HepG2 (cell line): ENCODE data around the gene DOK7. TPM values are rescaled to one million over a fixed set of nuclear protein-coding genes. Genes with fewer than 3 reads are reported as not detected.

ENCODE experiments used
- ATAC-seq: fragments of 200-7000 bp; cut with Tn5 transposase; 3 replicates; pipeline ENCODE4 v1.9.1; 2020; ENCODE audit warnings: mild to moderate bottlenecking, moderate library complexity
- BruUV-seq: library from RNA; stranded (reverse); fragments of 400-500 nt; replicated peaks from 2 replicates; lab custom pipeline; 2021; lab: Mats Ljungman, UMichigan
- CTCF ChIA-PET: fragments of 300-600 bp; formaldehyde crosslinking; extraction: SDS; loops from one replicate; lab custom pipeline; 2021; ENCODE audit warnings: low total read pairs, inconsistent platforms, low intra/inter-chr PET ratio; lab: Yijun Ruan, JAX
- POLR2A ChIA-PET: fragments of 350-600 bp; sonication (Branson Sonifier 250); formaldehyde crosslinking; loops from one replicate; lab custom pipeline; 2020; ENCODE audit warnings: antibody characterized with exemption, inconsistent platforms; lab: Yijun Ruan, JAX
- DNase-seq: peaks from one replicate; pipeline ENCODE4 v3.0.0-alpha.2; 2015; ENCODE audit warnings: low spot score
- FAIRE-seq: peaks from 3 replicates; lab custom pipeline; 2011; peaks lifted over from hg19 to GRCh38; lab: Jason Lieb, UNC
- H2AFZ ChIP-seq: one replicate; pipeline ENCODE4 v1.6.1; 2011; ENCODE audit warnings: low read length, inconsistent platforms
- H3K27ac ChIP-seq: fragments of 300-600 bp; 3 replicates; pipeline ENCODE4 v1.8.0; 2011; ENCODE audit warnings: mixed run types, mild to moderate bottlenecking, mixed read lengths, low read length, inconsistent platforms; ENCODE audit not compliant: insufficient read depth; ENCODE audit errors: extremely low read length
- H3K27me3 ChIP-seq, 2 experiments: fragments of 200-600 bp in 1 of 2; 2 replicates in 1 of 2; 3 replicates in 1 of 2; pipeline versions ENCODE4 v1.6.0 to v1.8.0; 2011; ENCODE audit warnings: low read length in 2 of 2, mild to moderate bottlenecking in 2 of 2, moderate library complexity in 2 of 2, inconsistent platforms in 1 of 2; ENCODE audit not compliant: insufficient read depth in 2 of 2, control insufficient read depth in 1 of 2
- H3K36me3 ChIP-seq, 2 experiments: fragments of 200-600 bp in 1 of 2; replicated peaks in 1 of 2; 2 replicates in 1 of 2; 3 replicates in 1 of 2; pipeline versions ENCODE4 v1.5.1 to v1.8.0; 2011; ENCODE audit warnings: low read length in 2 of 2, inconsistent platforms in 1 of 2; ENCODE audit not compliant: insufficient read depth in 2 of 2, control insufficient read depth in 1 of 2
- H3K4me1 ChIP-seq: 2 replicates; pipeline ENCODE4 v1.5.1; 2012; ENCODE audit warnings: low read length, inconsistent platforms; ENCODE audit not compliant: insufficient read depth
- H3K4me2 ChIP-seq: 2 replicates; pipeline ENCODE4 v1.6.0; 2011; ENCODE audit warnings: low read depth, low read length, inconsistent platforms
- H3K4me3 ChIP-seq, 3 experiments: fragments of 200-600 bp in 1 of 3; sonication (generic), shearing (Covaris generic) in 1 of 3; replicated peaks in 1 of 3; 2 replicates each; pipeline ENCODE4 v1.5.1; 2011 to 2016; ENCODE audit warnings: low read length in 3 of 3, inconsistent platforms in 2 of 3, low read depth in 2 of 3, mild to moderate bottlenecking in 2 of 3, control low read depth in 1 of 3, mixed read lengths in 1 of 3; ENCODE audit not compliant: insufficient read depth in 1 of 3
- H3K79me2 ChIP-seq: one replicate; pipeline ENCODE4 v1.6.1; 2011; ENCODE audit warnings: low read length, inconsistent platforms; ENCODE audit not compliant: insufficient read depth
- H3K9ac ChIP-seq: 2 replicates; pipeline ENCODE4 v1.6.0; 2011; ENCODE audit warnings: mild to moderate bottlenecking, low read depth, low read length, inconsistent platforms; ENCODE audit not compliant: insufficient read depth
- H3K9me3 ChIP-seq: 2 replicates; pipeline ENCODE4 v1.5.1; 2012; ENCODE audit warnings: mild to moderate bottlenecking, low read length
- H4K20me1 ChIP-seq: 2 replicates; pipeline ENCODE4 v1.6.0; 2011; ENCODE audit warnings: inconsistent platforms, mild to moderate bottlenecking, low read length, moderate library complexity; ENCODE audit not compliant: insufficient read depth
- MAFF ChIP-seq: IDR thresholded peaks from 2 replicates; pipeline ENCODE4 v1.6.1; 2011; ENCODE audit warnings: low read depth, low read length, improper control_type of control experiment
- WIZ ChIP-seq: sonication (generic); formaldehyde crosslinking; IDR thresholded peaks from 2 replicates; pipeline ENCODE4 v1.5.1; 2020; ENCODE audit warnings: mild to moderate bottlenecking, missing genetic modification reagents
- ZFYVE20 ChIP-seq: sonication (generic); formaldehyde crosslinking; IDR thresholded peaks from 2 replicates; pipeline ENCODE4 v1.8.0; 2023; ENCODE audit warnings: low read depth, mild to moderate bottlenecking, moderate library complexity, missing genetic modification reagents, borderline replicate concordance
- ZNF20 ChIP-seq: sonication (generic); formaldehyde crosslinking; IDR thresholded peaks from 2 replicates; pipeline ENCODE4 v1.4.0; 2020; ENCODE audit warnings: mild to moderate bottlenecking, moderate library complexity, missing genetic modification reagents
- ZNF441 ChIP-seq: sonication (generic); formaldehyde crosslinking; IDR thresholded peaks from 2 replicates; pipeline ENCODE4 v1.7.0; 2021; ENCODE audit warnings: missing genetic modification reagents, borderline replicate concordance
- ZSCAN22 ChIP-seq: sonication (generic); formaldehyde crosslinking; IDR thresholded peaks from 2 replicates; pipeline ENCODE4 v1.4.0; 2020; ENCODE audit warnings: mild to moderate bottlenecking, missing genetic modification reagents
- WGBS: methylation state at CpG from one replicate; pipeline ENCODE4 v1.1.6; 2017; ENCODE audit warnings: low lambda C conversion rate; 5-methylcytosine and 5-hydroxymethylcytosine counted together
- in situ Hi-C: cut with HindIII; loops from 2 replicates; pipeline ENCODE4 v1.10.0; 2017; ENCODE audit warnings: low pct_unique_long_range_greater_than_20kb; ENCODE audit not compliant: extremely low pct_ligation_motif_present
- intact Hi-C: fragments of 100-400 bp; cut with micrococcal nuclease; formaldehyde crosslinking; loops from one replicate; pipeline ENCODE4 v1.10.0; 2022; ENCODE audit not compliant: unreplicated experiment
- polyA plus RNA-seq, 8 experiments: library from polyadenylated mRNA; depleted of rRNA in 3 of 8; stranded (reverse) in 7 of 8; unstranded in 1 of 8; fragments of >200 nt; fragmentation: Illumina TruSeq in 4 of 8; extraction: Trizol in 4 of 8; gene quantifications; 2 replicates each; pipeline versions ENCODE4 v1.2.1 to v1.2.3, GENCODE V29; 2011 to 2016; ENCODE audit warnings: low read depth in 4 of 8, missing spikeins in 1 of 8, mixed read lengths in 1 of 8; ENCODE audit not compliant: insufficient read depth in 1 of 8
- total RNA-seq, 5 experiments: library from RNA; depleted of rRNA; stranded (reverse); fragments of >200 nt; fragmentation: Illumina TruSeq; extraction: Trizol; gene quantifications; 2 replicates each; pipeline ENCODE4 v1.2.3, GENCODE V29; 2016; ENCODE audit warnings: low read depth in 1 of 5
- TF ChIP-seq, protein P1 (sequence below): sonication (generic); formaldehyde crosslinking; IDR thresholded peaks from 2 replicates; pipeline ENCODE4 v1.4.0; 2020; ENCODE audit warnings: mild to moderate bottlenecking, missing genetic modification reagents
- TF ChIP-seq, protein P2 (sequence below): IDR thresholded peaks from 2 replicates; pipeline ENCODE4 v1.6.1; 2016; ENCODE audit warnings: control low read depth
- TF ChIP-seq, protein P3 (sequence below): IDR thresholded peaks from 2 replicates; pipeline ENCODE4 v1.6.1; 2016; ENCODE audit warnings: low read depth

DOK7 gene
- total and polyA plus RNA-seq, 2 of the 13 experiments (the other 11 are each of a cell fraction or from before 2014, with no cell fraction given): 0.03 to 0.07 TPM

DNA sequence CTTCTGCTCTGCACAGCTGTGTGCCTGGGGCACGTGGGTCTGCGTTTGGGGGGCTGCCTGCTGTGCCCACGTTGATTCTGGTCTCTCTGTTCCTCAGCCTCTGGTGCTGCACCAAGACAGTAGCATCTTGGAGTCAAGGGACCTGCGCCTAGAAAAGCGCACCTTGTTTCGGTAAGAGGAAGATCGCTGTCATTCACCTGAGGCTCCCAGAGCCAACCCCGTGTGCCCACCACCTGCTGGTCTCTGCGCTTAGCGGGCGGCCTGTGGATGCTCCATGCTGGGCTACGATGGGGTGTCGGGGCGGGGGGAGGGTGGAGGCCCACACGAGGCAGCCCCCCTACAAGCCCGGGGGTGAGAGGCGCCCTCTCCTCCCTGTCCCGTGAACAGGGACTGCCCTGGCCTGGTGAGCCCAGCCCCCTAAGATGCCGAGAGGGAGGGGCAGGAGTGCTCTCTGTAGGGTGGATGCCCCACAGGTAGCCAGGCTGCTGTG, 40.3 kb upstream of the DOK7 start:
- H3K4me2 ChIP-seq: no peak overlapping the region
- 97% methylated on average over 7 of the region's 19 CpGs for WGBS
- H3K27me3 ChIP-seq: no peaks in the 10 kb centered on the region
- no TSS peak for BruUV-seq
- H3K9ac ChIP-seq: no peak overlapping the region
- H3K79me2 ChIP-seq: no peaks in the 10 kb centered on the region
- no peak for DNase-seq
- peaks cover 12 to 53% of the 10 kb centered on the region in 2 experiments; a peak in 4 of 5 replicates for H3K36me3 ChIP-seq
- intact Hi-C loops (no loop called here), in situ Hi-C loops (no loop called here)
- no peak overlapping the region for H3K27ac ChIP-seq
- H4K20me1 ChIP-seq: no peaks in the 10 kb centered on the region
- ATAC-seq: no peak
- TF ChIP-seq, protein P1, sequence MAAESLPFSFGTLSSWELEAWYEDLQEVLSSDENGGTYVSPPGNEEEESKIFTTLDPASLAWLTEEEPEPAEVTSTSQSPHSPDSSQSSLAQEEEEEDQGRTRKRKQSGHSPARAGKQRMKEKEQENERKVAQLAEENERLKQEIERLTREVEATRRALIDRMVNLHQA: no peak
- no peak for TF ChIP-seq ZFYVE20 (CRISPR knock-in tag)
- TF ChIP-seq ZNF20 (CRISPR knock-in tag): no peak
- TF ChIP-seq, protein P2, sequence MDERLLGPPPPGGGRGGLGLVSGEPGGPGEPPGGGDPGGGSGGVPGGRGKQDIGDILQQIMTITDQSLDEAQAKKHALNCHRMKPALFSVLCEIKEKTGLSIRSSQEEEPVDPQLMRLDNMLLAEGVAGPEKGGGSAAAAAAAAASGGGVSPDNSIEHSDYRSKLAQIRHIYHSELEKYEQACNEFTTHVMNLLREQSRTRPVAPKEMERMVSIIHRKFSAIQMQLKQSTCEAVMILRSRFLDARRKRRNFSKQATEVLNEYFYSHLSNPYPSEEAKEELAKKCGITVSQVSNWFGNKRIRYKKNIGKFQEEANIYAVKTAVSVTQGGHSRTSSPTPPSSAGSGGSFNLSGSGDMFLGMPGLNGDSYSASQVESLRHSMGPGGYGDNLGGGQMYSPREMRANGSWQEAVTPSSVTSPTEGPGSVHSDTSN: no peak
- TF ChIP-seq, protein P3, sequence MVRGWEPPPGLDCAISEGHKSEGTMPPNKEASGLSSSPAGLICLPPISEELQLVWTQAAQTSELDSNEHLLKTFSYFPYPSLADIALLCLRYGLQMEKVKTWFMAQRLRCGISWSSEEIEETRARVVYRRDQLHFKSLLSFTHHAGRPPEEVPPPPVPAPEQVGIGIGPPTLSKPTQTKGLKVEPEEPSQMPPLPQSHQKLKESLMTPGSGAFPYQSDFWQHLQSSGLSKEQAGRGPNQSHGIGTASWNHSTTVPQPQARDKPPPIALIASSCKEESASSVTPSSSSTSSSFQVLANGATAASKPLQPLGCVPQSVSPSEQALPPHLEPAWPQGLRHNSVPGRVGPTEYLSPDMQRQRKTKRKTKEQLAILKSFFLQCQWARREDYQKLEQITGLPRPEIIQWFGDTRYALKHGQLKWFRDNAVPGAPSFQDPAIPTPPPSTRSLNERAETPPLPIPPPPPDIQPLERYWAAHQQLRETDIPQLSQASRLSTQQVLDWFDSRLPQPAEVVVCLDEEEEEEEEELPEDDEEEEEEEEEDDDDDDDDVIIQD (CRISPR knock-in tag): no peak
- no peak for TF ChIP-seq ZNF441 (CRISPR knock-in tag)
- no peak for TF ChIP-seq ZSCAN22 (CRISPR knock-in tag)
- TF ChIP-seq WIZ (CRISPR knock-in tag): no peak
- no peak for TF ChIP-seq MAFF
- CTCF ChIA-PET: no interaction called here
- H3K9me3 ChIP-seq: no peaks in the 10 kb centered on the region
- H2AFZ ChIP-seq: no peak overlapping the region
- FAIRE-seq: no peak
- no peaks in the 10 kb centered on the region for H3K4me1 ChIP-seq
- H3K4me3 ChIP-seq: no peak overlapping the region
- POLR2A ChIA-PET: no interaction called here
